Measurements from ENCODE around the gene RALGAPA2.

DNA sequence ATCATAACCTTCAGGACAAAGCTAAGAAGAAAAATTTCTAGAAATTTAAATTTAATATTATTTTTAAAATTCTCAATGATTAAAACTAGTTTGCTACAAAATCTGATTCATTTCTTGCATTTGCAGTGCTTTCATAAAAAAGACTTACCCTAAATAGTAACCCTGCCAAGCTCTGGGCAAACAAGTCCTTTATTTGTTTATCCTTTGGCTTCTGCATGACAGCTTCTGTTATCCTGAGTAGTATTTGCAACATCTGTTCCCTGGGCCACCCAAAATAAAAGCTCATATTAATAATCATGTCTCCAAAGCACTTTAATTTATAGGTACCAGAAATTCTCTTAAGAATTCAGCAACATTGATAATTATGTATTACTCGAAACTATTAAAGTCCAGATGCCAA is 101.3 kb downstream of the RALGAPA2 start:
- TF ChIP-seq CTCF (IDR thresholded peaks at IDR 0.05) = no peak
- no peak for TF ChIP-seq ZFX (IDR thresholded peaks at IDR 0.05; ENCODE audit: borderline replicate concordance)
